GM21737 (cell line): ENCODE measurements around the gene TSFM.
"Not testable (repeated sequence)": the region's sequence is repeated elsewhere in the genome, so short reads cannot be mapped to it uniquely, and the experiment has no call there.

Experiments used
- ATAC-seq: cut with Tn5 transposase; IDR thresholded peaks from one replicate; pipeline ENCODE4 v1.9.1; 2021; ENCODE audit warnings: mild to moderate bottlenecking, moderate library complexity; ENCODE audit not compliant: unreplicated experiment

TSFM gene

DNA sequence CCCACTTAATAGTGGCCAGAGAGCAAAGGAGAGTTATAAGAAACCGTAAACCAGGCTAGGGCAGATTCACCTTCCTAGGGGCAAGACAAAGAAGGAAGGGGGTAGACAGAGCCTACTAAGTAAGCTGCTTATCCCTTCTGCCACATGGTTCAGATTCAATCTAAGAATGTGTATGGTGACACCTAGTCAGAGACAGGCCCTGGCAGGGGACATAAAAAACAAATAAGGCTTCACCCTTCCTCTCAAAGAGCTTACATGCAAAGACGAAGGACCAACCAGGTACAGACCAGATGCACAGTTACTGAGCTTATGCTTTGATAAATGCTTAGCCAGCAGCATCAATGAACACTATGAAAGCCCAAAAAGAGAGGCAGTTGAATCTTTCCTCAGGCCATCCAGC lies 20.1 kb upstream of the TSFM start:
- ATAC-seq = no peak

DNA sequence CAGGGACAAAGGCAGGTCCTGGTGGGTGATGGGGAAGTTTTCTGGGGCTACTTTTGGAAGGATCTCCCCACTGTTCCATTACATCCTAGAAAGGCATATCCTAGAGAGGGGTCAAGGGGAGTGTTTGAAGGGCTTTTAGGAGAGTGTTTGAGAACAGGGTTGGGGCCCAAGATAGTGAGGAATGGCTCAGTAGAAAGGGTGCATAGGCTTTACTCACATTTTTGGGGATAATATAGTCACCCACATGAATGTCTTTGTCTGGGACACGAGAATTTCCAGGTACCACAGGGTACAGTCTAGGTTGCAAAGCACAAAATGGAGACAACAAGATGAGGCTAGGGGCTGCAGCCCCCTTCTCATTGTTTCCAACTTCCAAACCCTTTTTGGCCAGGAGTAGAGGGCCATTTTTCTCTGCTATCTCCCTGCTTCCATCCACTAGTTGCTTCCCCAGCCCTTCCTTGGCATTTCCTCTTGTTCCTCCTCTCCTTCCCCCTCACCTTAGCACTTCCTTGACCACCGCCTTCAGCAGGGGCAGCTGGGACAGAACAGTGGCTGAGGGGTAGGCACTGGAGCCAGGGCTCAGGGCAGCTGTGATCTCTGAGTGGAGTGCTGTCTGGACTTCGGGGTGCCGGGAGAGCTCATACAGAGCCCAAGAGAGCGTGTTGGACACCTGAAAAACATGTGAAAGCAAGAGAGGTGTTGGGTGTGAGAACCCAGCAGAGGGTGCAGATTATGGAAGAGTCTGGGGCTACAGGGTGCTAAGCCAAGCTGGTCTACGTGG lies 18.5 kb upstream of the TSFM start:
- no peak for ATAC-seq

DNA sequence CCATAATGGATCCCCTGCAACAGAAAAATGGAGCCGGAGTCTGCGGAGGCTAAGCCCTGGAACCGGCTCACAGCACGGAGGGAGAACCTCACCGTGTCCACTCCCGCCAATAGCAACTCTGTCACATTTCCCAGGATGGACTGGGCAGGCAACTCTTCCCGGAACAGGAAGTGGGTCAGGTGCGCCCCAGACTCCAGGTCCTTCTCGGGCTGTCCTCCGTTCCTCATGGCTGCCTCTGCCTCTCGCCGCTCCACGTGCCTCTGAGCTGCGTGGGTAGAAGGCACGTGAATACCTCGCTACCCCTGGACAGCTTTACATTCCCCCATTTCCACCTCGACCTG lies 18.0 kb upstream of the TSFM start:
- ATAC-seq = no peak

DNA sequence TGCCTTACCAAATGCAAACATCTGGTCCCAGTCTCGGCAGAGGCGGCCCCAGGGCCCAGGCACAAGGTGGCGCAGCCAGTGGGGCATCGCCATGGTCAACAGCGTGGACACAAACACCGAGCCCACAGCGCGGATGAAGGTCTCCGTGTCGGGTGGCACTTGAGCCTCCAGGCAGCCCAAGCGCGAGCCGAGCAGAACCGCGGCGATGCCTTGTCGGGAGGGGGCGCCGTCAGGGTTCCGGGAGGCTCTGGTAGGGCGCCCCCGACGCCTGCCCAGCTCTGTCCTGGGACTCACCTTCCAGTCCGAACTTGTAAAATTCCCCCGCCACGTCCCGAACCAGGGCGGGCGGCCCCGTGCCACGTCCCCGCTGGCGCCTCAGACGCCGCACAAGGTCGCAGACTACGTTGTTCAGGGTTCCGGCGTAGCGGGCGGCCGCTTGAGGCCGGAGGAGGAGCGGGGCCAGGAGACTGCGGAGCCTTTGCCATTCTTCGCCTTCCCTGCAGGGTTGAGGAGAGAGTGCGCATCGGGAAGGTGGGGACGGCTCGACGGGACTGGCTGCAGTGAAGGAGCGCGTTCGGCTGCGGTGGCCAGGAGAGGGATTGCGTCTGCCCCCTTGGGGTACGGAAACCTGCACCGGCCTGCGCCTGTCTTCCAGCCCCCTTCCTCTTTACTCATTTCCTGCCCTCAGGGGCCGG lies 17.4 kb upstream of the TSFM start:
- no peak for ATAC-seq

DNA sequence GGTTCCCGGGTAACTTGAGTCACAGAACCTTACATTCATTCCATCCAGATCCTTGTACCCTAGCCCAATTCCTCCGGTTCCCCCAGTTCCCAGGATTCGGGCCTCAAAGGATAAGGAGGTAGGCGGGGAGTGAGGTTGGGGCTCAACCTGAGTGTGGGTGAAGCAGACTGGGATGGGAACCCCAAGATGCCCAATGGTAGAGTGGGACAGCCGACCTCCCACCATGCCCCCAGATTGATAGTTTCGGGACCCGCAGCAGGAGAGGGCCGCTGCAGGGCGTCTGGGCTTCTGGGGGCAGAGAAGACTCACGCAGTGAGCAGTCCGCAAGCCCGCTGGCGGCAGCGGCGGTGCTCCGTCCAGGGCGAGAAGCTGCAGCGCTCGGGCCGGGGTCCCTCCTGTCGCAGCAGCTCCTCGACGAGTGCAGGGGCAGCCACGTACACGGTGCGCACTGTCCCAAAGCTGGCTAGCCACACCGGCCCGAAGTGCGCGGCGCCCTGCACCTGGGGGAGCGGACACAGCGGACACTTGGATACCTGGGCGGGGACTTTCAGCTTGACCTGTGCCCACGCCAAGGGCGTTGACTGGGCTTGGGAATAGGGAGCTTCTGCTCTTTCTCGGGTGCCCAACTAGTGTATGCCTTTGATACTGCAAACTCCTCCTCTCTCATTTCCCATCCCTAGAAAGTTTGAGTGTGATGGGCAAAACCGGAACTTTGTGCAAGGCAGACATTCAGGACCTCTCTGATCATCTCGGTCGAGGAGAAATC lies 16.7 kb upstream of the TSFM start:
- ATAC-seq = no peak

DNA sequence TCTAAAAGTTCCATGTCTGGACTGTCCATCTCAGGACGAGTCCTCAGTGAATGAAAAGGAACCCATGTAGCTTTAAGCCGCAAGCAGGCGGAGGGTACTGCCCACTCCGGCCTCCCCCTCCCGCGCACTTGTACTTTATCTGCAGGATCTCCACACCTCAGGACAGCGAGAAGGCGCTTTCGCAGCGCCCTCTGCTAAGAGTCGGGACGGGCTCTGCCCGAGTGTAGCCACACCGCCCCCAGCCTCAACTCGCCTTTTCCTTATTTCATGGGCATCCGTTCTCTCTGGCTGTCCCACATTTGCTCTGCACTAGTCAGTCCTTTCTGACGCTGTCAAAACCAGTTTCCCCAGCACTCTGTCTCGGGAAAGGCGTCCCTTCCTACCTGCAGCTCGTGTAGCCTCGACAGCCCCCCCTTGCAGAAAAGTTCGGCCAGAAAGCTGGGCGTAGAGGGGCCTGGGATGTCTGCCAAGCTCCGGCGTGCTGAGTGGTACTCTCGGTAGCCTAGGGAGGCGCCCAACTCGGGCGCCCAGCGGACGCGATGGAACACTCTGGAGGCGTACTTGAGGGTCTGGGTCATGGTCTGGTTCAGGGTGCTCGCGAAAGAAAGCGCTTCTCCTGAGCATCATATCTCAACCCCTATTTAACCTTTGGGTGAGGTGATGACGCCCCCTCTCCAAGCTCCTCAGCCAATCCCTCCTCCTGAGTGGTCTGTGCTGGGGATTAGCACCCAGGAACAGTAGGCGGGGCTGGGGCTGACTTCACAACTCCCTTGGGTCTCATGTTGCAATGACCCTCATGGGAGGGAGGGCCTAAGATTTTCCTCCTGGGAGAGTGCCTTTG lies 15.9 kb upstream of the TSFM start, which contains the start of gene CYP27B1:
CYP27B1 (minus strand) TSS at position 615 of the 841 bp plus-strand sequence; CDS start at position 578, 37 bp downstream.
- no peak for ATAC-seq

DNA sequence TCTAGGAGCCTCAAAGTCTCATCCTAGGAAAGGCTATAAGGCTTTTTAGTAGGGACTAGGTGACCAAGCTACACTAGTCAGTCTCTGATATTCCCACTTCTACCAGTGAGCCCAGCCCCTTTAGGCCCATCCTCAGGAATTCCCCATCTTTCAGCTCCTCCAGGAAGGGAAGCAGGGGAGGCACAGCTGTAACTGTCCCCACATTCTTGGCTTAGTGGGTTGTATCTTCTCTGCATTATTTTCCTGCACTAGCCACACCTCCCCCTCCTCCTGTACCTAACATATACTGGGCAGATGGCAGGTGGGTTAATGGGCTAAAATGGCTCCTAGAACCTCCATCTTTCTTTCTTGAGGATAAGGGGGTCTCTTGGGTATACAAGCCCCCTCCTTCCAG lies 15.3 kb upstream of the TSFM start:
- ATAC-seq = no peak

DNA sequence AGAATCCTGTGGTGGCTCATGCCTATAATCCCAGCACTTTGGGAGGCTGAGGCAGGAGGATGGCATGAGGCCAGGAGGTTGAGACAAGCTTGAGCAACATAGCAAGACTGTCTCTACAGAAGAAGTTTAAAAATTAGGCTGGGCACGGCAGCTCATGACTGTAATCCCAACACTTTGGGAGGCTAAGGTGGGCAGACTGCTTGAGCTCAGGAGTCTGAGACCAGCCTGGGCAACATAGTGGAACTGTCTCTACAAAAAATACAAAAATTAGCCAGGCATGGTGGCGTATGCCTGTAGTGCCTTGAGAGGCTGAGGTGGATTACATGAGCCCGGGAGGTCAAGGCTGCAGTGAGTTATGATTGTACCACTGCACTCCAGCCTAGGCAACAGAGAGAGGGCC lies 14.7 kb upstream of the TSFM start:
- ATAC-seq = no peak

DNA sequence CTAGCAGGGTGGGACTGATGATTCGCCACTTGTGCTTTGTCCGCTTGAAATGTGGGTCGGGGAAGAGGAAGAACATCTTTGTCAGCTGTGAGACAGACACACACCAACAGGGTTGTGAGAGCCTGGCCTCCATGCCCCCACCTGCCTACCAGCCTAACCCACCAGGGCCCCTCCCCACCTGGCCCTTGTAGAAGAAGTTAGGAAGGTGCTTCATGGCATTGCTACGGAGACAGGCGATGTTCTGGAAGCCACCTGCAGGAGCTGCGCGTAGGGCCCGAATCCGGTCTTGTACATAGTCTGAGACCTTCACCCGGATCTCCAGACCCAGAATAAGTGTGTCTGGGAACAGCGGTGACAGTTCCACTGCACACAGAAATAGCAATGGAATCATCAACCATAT lies 13.0 kb upstream of the TSFM start:
- ATAC-seq = no peak

DNA sequence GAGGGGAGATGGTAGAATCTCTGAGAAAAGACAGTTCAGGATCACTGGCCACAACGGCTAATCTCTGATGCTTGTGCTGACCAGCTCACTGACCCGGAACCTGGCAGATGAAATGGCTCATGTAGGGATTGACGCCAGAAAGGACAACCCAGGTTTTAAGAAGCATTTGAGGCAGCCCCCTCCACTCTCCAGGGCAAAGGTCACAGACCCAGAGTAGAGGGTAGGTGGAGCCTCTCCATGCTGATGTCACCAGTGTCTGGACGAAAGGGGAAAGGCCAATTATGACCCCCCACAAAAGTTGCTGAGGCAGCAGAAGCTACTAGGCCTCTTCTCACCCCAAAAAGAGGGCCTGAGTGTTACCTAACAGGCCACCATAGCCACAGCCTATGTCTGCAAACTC lies 11.9 kb upstream of the TSFM start:
- no peak for ATAC-seq

DNA sequence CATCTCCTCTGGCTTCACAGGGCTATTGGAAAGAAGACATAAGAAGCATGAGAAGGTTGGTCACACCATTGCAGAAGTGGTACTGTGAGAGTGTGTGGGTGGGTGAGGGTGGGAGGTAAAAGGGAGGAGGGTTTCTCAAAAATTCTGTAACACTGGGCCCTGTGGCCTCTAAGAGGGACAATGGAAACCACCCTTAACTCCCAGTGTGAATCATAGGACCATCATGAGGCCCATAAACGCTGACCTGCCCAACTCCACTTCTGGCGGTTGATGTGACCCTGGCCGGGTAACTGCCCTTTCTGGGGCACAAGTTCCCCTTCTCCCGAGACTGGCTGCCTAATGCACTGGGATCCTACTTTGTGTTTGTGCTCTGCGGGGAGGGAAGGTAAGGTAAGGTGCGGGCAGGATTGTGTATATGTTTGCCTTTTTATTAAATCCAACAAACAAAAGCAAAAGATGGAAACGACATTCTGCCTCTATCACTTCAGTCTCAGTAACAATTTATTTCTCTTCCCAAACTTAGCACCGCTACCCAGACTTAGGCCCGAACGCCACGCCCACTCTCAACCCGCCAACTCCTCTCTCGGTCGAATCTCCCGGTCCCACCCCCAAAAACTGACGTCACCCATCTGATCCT lies 11.2 kb upstream of the TSFM start:
- peak; percentile 62 for ATAC-seq

DNA sequence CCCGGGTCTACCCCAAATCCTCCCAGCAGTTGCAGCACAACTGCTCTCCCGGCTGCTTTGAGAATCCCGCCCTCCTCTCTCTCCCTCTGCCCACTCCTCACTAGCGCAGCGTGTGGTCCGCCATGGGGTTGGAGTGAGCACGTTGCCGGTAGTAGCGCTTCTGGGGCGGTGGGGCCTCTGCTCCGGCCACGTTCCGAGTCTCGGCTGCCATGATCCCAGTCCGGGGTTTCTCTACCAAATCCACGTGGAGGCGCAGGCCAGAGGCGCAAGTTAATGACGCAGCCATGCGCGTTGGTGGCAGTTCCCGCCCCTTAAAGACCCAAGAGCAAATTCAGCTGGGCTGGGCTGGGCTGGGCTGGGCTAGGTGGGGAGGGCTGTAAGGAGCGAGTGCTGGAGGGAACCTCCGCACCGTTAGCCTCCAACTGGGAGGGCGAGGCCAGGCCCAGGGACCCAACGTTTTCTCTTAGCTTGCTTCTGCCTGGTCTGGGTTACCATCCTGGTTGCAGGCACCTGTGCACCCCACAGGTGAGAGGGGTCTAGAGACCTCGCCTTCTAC lies 10.6 kb upstream of the TSFM start, which contains the start of gene METTL1:
METTL1 (minus strand) TSS at position 233 of the 556 bp plus-strand sequence; CDS start at position 211, 22 bp downstream.
- peak; percentile 74 for ATAC-seq

DNA sequence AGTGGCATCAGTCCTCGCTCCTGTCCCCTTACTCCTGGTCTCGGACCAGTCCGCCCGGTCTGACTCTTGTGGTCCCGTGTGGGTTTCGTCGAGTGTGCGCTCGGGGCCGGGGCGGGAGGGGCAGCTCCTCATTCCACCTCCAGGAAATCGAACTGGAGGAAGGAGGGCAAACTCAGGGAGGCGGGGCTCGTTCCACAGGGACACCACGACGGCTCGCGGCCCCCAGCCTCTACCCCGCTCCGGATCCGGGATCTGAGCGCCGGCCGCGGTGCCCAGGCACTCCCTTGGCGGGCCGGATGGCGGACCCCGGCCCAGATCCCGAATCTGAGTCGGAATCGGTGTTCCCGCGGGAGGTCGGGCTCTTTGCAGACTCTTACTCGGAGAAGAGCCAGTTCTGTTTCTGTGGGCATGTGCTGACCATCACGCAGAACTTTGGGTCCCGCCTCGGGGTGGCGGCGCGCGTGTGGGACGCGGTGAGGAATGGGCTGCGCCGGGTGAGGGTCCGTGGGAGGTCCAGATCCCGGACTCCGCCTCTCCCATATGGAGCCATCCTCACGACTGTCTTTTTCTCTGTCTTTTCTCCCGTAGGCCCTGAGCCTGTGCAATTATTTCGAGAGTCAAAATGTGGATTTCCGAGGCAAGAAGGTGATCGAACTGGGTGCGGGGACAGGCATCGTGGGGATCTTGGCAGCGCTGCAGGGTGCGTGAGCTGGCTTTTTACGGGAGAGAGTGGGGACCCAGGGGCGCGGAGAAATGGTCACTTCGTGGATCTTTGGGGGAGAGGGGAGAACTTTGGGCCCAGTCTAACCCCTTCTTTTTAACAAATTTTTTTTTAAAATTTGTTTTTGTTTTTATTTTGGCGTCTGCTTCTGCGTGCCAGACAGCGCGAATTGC lies 9.9 kb upstream of the TSFM start, which contains the start of gene EEF1AKMT3:
EEF1AKMT3 (plus strand) TSS at position 186 of the 894 bp plus-strand sequence; CDS start at position 297, 111 bp downstream.
- peak; percentile 12 for ATAC-seq

DNA sequence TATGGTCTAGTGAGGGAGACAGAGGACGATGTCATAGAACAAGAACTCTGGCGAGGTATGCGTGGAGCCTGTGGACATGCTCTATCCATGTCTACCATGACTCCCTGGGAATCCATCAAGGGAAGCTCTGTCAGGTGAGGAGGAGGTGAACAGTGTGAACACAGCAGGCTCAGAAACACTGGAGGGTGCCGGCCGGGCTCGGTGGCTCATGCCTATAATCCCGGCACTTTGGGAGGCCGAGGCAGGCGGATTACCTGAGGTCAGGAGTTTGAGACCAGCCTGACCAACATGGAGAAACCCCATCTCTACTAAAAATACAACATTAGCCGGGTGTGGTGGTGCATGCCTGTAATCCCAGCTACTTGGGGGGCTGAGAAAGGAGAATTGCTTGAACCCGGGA lies 8.0 kb upstream of the TSFM start:
- not testable (repeated sequence) for ATAC-seq

DNA sequence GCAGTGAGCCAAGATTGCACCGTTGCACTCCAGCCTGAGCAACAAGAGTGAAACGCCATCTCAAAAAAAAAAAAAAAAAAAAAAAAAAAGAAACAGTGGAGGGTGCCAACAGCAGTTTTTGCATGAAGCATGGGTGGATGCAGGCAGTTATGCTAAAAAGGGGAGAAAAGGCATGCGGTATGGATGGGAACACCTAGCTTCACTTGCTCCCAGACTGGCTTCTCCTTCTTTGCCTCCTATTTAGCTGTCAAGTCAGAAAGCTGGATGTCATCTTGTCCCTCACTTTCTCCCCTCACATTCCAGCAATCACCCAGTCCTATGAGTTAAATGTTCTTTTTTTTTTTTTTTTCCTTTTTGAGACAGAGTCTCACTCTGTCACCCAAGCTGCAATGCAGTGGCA lies 7.5 kb upstream of the TSFM start:
- ATAC-seq = no peak

DNA sequence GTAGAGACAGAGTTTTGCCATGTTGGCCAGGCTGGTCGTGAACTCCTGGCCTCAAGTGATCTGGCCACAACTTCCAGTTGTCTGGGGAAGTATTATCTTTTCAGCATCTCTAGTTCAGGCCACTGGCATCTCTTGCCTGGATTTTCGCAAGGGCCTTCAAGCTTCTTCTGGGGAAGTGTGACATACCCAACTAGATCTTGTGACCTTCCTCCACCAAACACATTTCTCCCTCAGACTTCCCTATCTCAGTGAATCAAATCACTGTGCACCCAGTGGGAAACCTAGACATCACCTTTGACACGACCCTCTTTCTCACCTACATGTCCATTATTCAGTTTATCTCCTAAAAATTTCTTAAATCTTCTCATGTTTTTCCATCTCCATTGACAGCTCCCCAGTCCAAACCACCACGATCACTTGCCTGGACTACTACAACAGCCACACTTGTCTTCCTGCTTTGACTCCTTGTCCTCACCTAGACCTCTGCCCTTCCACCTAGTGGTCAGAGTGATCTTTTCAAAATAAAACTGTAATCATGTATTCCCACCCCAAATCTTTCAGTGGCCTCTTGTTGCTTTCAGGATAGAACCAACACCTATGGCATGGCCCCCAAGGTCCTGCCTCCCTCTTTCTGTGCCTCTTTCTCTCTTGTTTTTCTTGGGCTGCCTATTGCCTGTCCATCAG lies 6.9 kb upstream of the TSFM start:
- no peak for ATAC-seq

DNA sequence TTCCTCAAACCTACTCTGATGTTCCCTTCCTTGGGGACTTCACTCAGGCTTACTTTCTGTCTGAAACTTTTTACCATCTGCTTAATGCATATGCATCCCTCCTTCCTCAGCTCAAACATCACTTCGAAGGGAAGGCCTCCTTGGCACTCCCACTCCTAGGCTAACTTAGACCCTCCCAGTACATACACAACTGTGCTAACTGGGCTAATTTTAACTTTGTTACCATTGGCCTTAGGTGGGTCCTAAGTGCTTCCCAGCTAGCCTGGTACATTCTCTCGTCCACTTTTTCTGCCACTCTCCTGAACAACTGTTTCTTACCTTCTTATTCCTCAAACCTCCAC lies 6.4 kb upstream of the TSFM start:
- ATAC-seq = no peak

DNA sequence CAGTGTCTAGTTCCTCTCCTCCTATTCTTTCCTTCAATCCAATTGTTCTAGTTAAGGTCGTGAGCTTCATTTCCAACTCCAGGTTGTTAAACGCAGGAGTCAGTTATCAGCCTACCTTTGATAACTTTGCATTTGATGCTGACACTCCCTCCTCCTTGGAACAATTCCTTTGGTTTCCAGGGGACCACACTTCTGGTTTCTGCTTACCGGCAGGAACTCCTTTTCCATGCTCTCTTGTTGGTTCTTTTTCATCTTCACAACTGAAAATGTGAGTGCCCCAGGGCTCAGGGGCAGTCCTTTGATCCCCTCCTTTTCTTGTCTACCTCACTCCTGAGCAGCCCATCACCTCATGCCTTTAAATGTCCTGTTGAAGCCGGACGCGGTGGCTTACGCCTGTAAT lies 5.2 kb upstream of the TSFM start:
- no peak for ATAC-seq
